ENCODE measurements around the gene SLC25A21.
"Not testable (repeated sequence)": the region's sequence is repeated elsewhere in the genome, so short reads cannot be mapped to it uniquely, and the experiment has no call there.

Gene SLC25A21

GRCh38 chr14:36823651-36824050 is 348.8 kb downstream of the SLC25A21 start:
- no peak for DNase-seq (ENCODE audit: low read depth, low spot score)

DNA sequence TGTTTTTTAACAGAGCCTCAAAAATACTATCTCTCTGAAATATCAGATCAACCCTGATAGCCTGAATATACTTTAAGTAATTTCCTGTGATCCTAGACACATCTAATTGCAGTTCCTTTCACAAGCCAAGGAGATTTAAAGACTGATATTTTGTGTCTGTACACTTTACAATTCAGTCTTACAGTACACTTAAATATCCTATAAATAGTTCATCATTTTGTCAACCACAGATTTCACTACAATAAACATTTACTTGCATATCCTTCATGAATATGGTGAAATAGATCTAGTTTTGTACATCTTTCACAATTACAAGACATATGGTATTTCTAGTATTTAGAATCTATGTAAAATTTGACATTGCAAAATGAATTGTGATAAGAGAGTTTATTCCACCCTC is 349.7 kb downstream of the SLC25A21 start:
- no peak for DNase-seq (ENCODE audit: low read depth, low spot score)

DNA sequence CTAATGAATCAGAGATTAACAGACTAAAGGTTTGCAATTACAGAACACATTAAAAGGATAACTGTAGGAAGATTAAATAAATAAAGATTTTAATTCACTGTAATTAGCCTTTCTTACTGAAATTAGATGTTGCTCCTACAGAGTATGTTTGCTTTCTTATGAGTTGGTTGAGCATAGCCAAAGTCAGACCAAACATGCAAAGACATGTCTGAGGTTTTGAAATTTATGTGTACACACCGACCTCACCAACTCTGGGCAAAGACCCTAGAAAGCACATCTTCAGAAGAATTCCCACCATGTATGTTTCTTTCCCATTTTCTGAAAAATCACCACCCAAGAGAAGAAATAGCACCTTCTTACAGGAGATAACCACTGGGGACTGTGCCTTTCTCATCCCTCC is 351.5 kb downstream of the SLC25A21 start:
- DNase-seq (ENCODE audit: low read depth, low spot score), result no peak

- DNase-seq (ENCODE audit: low read depth, low spot score), result no peak
These were observed 352.2 kb downstream of the SLC25A21 start for GRCh38 chr14:36820111-36820709.

GRCh38 chr14:36818794-36819384 is 353.5 kb downstream of the SLC25A21 start:
- no peak for DNase-seq (ENCODE audit: low read depth, low spot score)

- DNase-seq (ENCODE audit: low read depth, low spot score), result no peak
These were observed 354.2 kb downstream of the SLC25A21 start for GRCh38 chr14:36818246-36818645.

DNA sequence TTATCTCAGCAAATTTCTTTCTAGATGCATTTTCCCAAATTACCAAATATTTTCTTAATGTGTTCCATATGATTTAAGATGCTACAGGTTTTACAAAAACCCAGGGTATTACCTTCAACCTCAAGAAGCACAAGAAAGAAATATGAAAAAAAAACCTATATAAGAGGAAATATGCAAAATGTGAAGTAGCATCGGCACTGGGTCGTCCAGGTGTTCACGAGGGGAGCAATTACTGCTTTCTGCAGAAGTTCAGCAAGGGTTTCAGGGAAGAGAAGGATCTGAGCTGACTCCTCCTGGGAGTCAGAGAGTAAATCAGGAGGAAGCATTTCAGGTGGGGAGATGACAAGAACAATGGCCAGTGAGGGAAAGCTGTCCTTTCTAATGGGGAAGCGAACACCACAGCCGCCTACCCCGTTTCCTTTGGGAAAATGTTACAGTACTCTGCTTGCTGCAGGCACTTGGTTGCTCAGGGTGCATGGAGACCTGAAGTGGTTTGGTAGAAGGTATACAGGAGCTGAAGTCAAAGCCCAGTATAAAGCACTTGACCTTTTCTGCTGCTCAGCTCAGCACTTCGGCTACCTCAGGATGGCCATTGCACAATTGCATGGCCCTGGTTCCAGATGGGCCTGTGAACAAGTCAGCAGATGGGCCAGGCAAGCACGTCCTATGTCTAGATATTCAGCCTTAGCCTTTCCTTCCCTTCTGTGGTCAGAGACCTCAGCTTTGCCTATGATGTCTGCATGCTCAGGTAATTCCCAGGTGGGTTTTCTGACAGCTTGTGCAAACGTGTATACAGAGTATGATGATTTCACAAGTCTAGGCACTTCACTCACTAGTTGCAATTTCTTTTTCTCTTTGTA is 355.1 kb downstream of the SLC25A21 start:
- DNase-seq (ENCODE audit: low read depth, low spot score), result no peak

DNA sequence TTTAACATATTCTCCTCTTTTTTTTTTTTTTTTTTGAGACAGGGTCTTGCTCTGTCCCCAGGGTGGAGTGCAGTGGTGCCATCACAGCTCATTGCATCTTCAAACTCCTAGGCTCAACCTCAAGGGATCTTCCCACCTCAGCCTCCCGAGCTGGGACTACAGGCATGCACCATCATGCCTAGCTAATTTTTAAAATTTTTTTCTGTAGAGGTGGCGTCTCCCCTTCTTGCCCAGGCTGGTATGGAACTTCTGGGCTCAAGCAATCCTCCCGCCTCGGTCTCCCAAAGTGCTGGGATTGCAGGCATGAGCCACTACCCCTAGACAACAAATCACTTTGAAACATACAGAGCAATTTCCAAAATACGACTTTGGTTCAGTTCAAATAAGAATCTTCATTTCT is 355.9 kb downstream of the SLC25A21 start:
- DNase-seq (ENCODE audit: low read depth, low spot score), result no peak

- not testable (repeated sequence) for DNase-seq (ENCODE audit: low read depth, low spot score)
These were observed 357.6 kb downstream of the SLC25A21 start for GRCh38 chr14:36814783-36815182.

- no peak for DNase-seq (ENCODE audit: low read depth, low spot score)
These were observed 362.2 kb downstream of the SLC25A21 start for GRCh38 chr14:36810209-36810608.

DNA sequence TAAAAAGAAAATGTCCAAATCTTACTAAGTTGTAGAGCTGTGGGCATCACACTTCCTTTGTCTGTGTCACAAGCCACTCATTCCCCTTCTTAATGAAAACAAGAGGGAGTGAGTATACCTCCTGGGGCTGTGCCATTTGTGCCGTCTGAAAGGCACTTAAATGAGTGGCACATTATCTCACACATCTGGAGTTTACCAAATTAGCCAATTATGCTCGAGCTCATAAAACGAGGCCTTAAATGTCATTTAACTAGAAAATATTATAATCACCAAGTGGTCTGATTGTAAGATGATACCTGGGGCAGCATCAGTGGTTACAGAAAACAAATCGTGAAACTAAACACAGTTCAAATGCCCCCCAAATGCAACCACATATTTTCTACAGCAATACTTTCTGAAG is 364.7 kb downstream of the SLC25A21 start:
- no peak for DNase-seq (ENCODE audit: low read depth, low spot score)

DNA sequence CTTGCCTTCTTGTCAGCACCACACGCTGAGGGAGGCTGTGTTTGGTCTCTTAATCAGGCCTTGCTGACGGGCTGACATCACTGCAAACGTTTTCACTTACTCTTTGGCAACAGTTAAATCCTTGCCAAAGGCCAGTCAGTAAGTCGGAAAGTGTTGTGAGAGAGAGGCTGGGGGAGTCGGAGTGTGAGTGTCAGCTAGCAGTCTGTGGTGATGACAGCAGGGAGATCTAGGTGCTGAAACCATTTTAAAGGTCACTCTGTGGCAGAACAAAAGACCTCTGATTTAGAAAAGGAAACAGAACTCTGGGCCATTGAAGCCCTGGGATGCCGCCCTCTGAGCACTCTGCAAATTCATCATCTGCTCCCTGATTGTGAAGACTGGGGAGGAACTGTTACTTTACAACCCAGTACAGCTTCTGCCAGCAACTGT is 367.3 kb downstream of the SLC25A21 start:
- DNase-seq (ENCODE audit: low read depth, low spot score), result no peak

DNA sequence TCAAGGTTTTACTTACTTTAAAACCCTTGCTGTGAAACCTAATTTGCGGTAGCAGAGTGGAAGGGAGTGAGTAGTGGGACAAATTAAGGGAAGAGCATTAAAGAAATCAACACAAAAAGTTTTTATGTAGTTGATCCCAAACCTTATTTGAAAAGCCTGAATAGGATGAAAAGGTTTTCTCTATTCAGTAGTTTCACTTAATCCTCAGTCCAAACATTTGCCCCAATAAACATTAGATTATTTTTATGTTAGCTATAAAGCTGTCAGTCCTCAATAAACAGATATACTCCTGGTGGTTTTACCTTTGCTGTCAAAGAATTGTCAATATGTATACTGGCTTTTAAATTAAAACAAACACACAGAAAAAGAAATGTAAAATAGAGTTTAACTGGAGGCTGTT is 374.8 kb downstream of the SLC25A21 start:
- no peak for DNase-seq (ENCODE audit: low read depth, low spot score)

- DNase-seq (ENCODE audit: low read depth, low spot score), result no peak
These were observed 381.0 kb downstream of the SLC25A21 start for GRCh38 chr14:36791402-36791801.

- DNase-seq (ENCODE audit: low read depth, low spot score), result no peak
These were observed 386.9 kb downstream of the SLC25A21 start for GRCh38 chr14:36785511-36785910.

DNA sequence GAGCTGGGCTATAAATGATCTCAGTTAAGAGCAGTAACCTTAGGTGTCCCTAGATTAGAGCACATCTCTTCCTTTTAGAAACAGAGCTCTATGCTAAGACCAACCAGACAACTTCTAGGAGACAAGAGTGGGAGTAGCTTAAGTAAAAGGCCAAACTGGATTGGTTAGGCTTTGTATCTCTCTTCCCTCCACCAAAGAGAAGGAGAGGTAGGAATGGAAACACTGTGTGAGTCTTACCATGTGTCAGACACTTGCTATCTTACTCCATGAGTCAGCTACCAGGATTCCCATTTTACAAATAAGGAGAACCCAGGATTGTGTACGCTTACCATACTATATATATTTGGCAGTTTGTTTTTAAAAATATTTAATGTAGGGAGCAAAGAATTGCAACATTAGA is 387.9 kb downstream of the SLC25A21 start:
- no peak for DNase-seq (ENCODE audit: low read depth, low spot score)

- DNase-seq (ENCODE audit: low read depth, low spot score), result no peak
These were observed 390.5 kb downstream of the SLC25A21 start for GRCh38 chr14:36781897-36782296.

DNA sequence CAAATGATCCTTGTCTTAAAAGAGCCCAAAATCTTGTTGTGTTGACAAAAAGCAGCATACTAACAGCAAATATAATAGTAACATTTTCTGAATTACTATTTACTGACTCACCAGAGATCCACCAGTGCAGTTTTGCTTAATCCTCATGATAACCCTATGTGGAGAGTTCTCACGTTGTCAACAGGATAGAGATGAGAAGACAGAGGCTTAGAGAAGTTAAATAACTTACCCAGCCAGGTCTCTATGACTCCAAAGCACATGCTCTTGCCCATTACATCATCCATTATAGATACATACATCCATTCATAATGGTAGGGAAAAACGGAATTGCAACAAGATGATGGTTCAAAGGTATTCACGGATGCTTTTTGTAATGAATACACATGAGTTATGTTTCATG is 398.8 kb downstream of the SLC25A21 start:
- no peak for DNase-seq (ENCODE audit: low read depth, low spot score)

GRCh38 chr14:36773136-36773540 is 399.3 kb downstream of the SLC25A21 start:
- no peak for DNase-seq (ENCODE audit: low read depth, low spot score)

DNA sequence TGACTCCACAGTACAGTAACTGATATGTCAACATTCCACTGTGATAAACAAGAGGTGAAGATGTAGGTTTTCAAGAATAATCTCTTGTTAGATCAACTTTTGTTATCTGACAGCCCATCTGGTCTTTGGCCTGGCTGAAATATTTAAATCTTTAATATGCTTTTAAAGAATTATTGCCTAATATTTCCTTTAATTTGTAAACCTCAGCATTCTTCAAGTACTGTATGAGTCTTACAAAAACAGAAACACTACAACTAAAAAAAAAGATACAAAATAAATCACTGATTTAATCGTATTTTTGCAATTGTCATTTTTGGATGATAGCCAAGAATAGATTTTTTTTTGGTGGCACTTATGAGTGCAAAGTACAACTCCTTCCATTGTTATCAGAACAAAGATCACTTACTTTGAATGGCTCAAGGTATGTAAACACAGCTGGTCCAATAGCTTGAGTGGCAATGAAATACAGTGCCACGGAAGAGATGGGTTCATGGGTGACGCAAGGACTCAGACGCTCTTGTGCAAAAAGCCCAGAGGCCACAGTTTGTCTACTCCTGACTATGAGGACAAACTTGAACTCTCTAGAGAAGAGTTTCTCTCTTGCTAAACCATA is 401.3 kb downstream of the SLC25A21 start:
- DNase-seq (ENCODE audit: low read depth, low spot score), result no peak

- no peak for DNase-seq (ENCODE audit: low read depth, low spot score)
These were observed 403.6 kb downstream of the SLC25A21 start for GRCh38 chr14:36768638-36769337.

Measured in activated naive CD8-positive, alpha-beta T cell treated with anti-CD3 and anti-CD28 coated beads, Interleukin-2, amount 50 U/mL, for 16 hours (primary cell).